Suprapubic skin (tissue), 4 donors: Measurements from ENCODE around the gene CHCHD4.

ENCODE experiments used
- EP300 ChIP-seq: sonication (generic); formaldehyde crosslinking; IDR thresholded peaks from one replicate; pipeline ENCODE4 v1.6.1; 2017; ENCODE audit warnings: antibody characterized with exemption
- POLR2A ChIP-seq, 2 donors: fragments of 450-650 bp; IDR thresholded peaks; one replicate each; pipeline ENCODE4 v1.6.1; 2017; ENCODE audit warnings: antibody characterized with exemption in 2 of 2, mild to moderate bottlenecking in 2 of 2, moderate library complexity in 2 of 2
- POLR2AphosphoS5 ChIP-seq, 3 donors: sonication (generic); formaldehyde crosslinking; IDR thresholded peaks; one replicate each; pipeline ENCODE4 v1.6.1; 2017; ENCODE audit warnings: antibody characterized with exemption in 3 of 3
- TF ChIP-seq, protein P1 (sequence below), 2 donors: fragments of 200-600 bp in 1 of 2; fragments of 450-650 bp in 1 of 2; sonication (generic) in 1 of 2; IDR thresholded peaks; one replicate each; pipeline ENCODE4 v1.5.1; 2016 to 2019; ENCODE audit warnings: antibody characterized with exemption in 2 of 2, mild to moderate bottlenecking in 1 of 2, moderate library complexity in 1 of 2

GRCh38 chr3:14063152-14063551 is 61.5 kb downstream of the CHCHD4 start:
- TF ChIP-seq, protein P1, sequence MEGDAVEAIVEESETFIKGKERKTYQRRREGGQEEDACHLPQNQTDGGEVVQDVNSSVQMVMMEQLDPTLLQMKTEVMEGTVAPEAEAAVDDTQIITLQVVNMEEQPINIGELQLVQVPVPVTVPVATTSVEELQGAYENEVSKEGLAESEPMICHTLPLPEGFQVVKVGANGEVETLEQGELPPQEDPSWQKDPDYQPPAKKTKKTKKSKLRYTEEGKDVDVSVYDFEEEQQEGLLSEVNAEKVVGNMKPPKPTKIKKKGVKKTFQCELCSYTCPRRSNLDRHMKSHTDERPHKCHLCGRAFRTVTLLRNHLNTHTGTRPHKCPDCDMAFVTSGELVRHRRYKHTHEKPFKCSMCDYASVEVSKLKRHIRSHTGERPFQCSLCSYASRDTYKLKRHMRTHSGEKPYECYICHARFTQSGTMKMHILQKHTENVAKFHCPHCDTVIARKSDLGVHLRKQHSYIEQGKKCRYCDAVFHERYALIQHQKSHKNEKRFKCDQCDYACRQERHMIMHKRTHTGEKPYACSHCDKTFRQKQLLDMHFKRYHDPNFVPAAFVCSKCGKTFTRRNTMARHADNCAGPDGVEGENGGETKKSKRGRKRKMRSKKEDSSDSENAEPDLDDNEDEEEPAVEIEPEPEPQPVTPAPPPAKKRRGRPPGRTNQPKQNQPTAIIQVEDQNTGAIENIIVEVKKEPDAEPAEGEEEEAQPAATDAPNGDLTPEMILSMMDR (IDR thresholded peaks at IDR 0.05), result no peak
- TF ChIP-seq EP300 (no peak), POLR2A (IDR thresholded peaks at IDR 0.05) (no peak), POLR2AphosphoS5 (IDR thresholded peaks at IDR 0.05) (no peak)
